Measurements from ENCODE around the gene NABP2. TPM values are rescaled to one million over a fixed set of nuclear protein-coding genes. Genes with fewer than 3 reads are reported as not detected.
"Not testable (repeated sequence)": the region's sequence is repeated elsewhere in the genome, so short reads cannot be mapped to it uniquely, and the experiment has no call there.

The NABP2 gene
- total RNA-seq, 2 donors from 2014 or later = 11.9 to 16.3 TPM

GRCh38 chr12:56266693-56267442 lies 42.7 kb downstream of the NABP2 start, which contains the start of gene COQ10A:
TSS of gene COQ10A (plus strand) at chr12:56266942. CDS start at chr12:56267119, 177 bp downstream.
- Histone ChIP-seq H3K27me3 (no peaks in the 10 kb centered on the region), H3K4me3 (peak within 1 kb of the TSS; percentile 30 to 36), H3K4me1 (peaks cover 15% of the 10 kb centered on the region), H3K36me3 (replicated peaks in 1 of 2; ENCODE audit: insufficient read depth in 1 of 2, low read depth in 2 of 2) (peaks cover 0 to 3% of the 10 kb centered on the region in 2 donors), H3K9me3 (no peaks in the 10 kb centered on the region), H3K27ac (peak within 1 kb of the TSS; percentile 92 to 100 (median 98))
- 0 to 2% methylated on average over 16 to 68 of the region's 68 CpGs for WGBS, 2 donors
- peak; percentile 94 to 97 (median 96) for TF ChIP-seq POLR2A (IDR thresholded peaks at IDR 0.05)
- peak; percentile 51 to 90 (median 80) for TF ChIP-seq CTCF (IDR thresholded peaks at IDR 0.05)
- DNase-seq (peak; percentile 91 to 94 (median 92)), ATAC-seq (peak; percentile 94)
- intact Hi-C loops (cut with DNase I) = no loop called here

- H3K36me3 ChIP-seq (replicated peaks in 1 of 2; ENCODE audit: insufficient read depth in 1 of 2, low read depth in 2 of 2) = peaks cover 0 to 3% of the 10 kb centered on the region in 2 donors
- DNase-seq = peak; percentile 29 to 45 (median 34)
- peak overlapping the region; percentile 30 to 36 for H3K4me3 ChIP-seq
Measured at GRCh38 chr12:56267443-56268071, 43.4 kb downstream of the NABP2 start.

GRCh38 chr12:56271031-56271430 lies 46.9 kb downstream of the NABP2 start:
- intact Hi-C loops (cut with DNase I) = loop anchor here (10.0 kb wide), 1 partner anchor 56 kb away; no protein-coding TSS in a partner anchor
- H3K4me3 ChIP-seq = no peak overlapping the region
- peaks cover 15% of the 10 kb centered on the region for H3K4me1 ChIP-seq
- peak in 1 of 4 donors; percentile 13 for DNase-seq
- H3K36me3 ChIP-seq (replicated peaks in 1 of 2; ENCODE audit: insufficient read depth in 1 of 2, low read depth in 2 of 2) = peaks cover 0 to 20% of the 10 kb centered on the region in 2 donors
- TF ChIP-seq CTCF (IDR thresholded peaks at IDR 0.05) = peak in 3 of 7 experiments; percentile 21 to 31 (median 29)
- TF ChIP-seq POLR2A (IDR thresholded peaks at IDR 0.05) = no peak
- H3K27ac ChIP-seq = no peak overlapping the region
- ATAC-seq = no peak
- no peaks in the 10 kb centered on the region for H3K9me3 ChIP-seq
- 14 to 17% methylated on average over 1 of the region's 1 CpG for WGBS, 2 donors
- H3K27me3 ChIP-seq = no peaks in the 10 kb centered on the region

More at GRCh38 chr12:56267443-56268071, 43.4 kb downstream of the NABP2 start:
- 13 to 16% methylated on average over 14 to 21 of the region's 21 CpGs for WGBS, 2 donors
- peaks cover 15% of the 10 kb centered on the region for H3K4me1 ChIP-seq
- peak; percentile 20 for ATAC-seq
- no peak for TF ChIP-seq POLR2A (IDR thresholded peaks at IDR 0.05)
- TF ChIP-seq CTCF (IDR thresholded peaks at IDR 0.05) = no peak
- no peaks in the 10 kb centered on the region for H3K9me3 ChIP-seq
- no peaks in the 10 kb centered on the region for H3K27me3 ChIP-seq
- intact Hi-C loops (cut with DNase I) = no loop called here
- peak overlapping the region; percentile 92 to 100 (median 98) for H3K27ac ChIP-seq

- H3K27me3 ChIP-seq, H3K9me3 ChIP-seq, DNase-seq, H3K4me1 ChIP-seq, H3K27ac ChIP-seq, H3K4me3 ChIP-seq, ATAC-seq: not testable (repeated sequence)
- H3K36me3 ChIP-seq (replicated peaks in 1 of 2; ENCODE audit: insufficient read depth in 1 of 2, low read depth in 2 of 2) = peaks cover 0 to 23% of the 10 kb centered on the region in 2 donors
- WGBS, 2 donors = 74 to 81% methylated on average over 2 of the region's 2 CpGs
- intact Hi-C loops (cut with DNase I) = loop anchor here (10.0 kb wide), 1 partner anchor 58 kb away; no protein-coding TSS in a partner anchor
Measured at GRCh38 chr12:56272468-56272867, 48.3 kb downstream of the NABP2 start.

- Histone ChIP-seq H3K4me1 (no peaks in the 10 kb centered on the region), H3K27ac (no peak overlapping the region), H3K9me3 (no peaks in the 10 kb centered on the region), H3K27me3 (no peaks in the 10 kb centered on the region), H3K4me3 (no peak overlapping the region), H3K36me3 (replicated peaks in 1 of 2; ENCODE audit: insufficient read depth in 1 of 2, low read depth in 2 of 2) (peaks cover 0 to 30% of the 10 kb centered on the region in 2 donors)
- no peak for TF ChIP-seq CTCF (IDR thresholded peaks at IDR 0.05)
- TF ChIP-seq POLR2A (IDR thresholded peaks at IDR 0.05) = no peak
- ATAC-seq = no peak
- intact Hi-C loops (cut with DNase I) = loop anchor here (10.0 kb wide), 1 partner anchor 59 kb away; no protein-coding TSS in a partner anchor
- WGBS, 2 donors = 88 to 100% methylated on average over 2 of the region's 2 CpGs
- DNase-seq = no peak
Measured at GRCh38 chr12:56274299-56274698, 50.2 kb downstream of the NABP2 start.
